Heart right ventricle (tissue), 16 donors: Measurements from ENCODE around the gene NEMF. TPM values are rescaled to one million over a fixed set of nuclear protein-coding genes. Genes with fewer than 3 reads are reported as not detected.
"Not testable (repeated sequence)": the region's sequence is repeated elsewhere in the genome, so short reads cannot be mapped to it uniquely, and the experiment has no call there.

Experiments used
- ATAC-seq, 8 donors: fragments of 200-7000 bp; cut with Tn5 transposase; one replicate each; pipeline ENCODE4 v1.9.1; 2020; ENCODE audit warnings: mild to moderate bottlenecking in 8 of 8, moderate library complexity in 8 of 8, moderate number of reproducible peaks in 1 of 8
- DNase-seq, 2 donors: peaks; one replicate each; pipeline ENCODE4 v3.0.0-alpha.2; 2020
- H3K27ac ChIP-seq, 10 donors: fragments of 200-600 bp; sonication (generic) in 2 of 10; one replicate each; pipeline versions ENCODE4 v1.5.0 to v1.8.0; 2020 to 2022; ENCODE audit warnings: mild to moderate bottlenecking in 3 of 10
- H3K27me3 ChIP-seq, 7 donors: fragments of 200-600 bp; one replicate each; pipeline ENCODE4 v1.8.0; 2021 to 2022; ENCODE audit warnings: mild to moderate bottlenecking in 2 of 7
- H3K36me3 ChIP-seq, 9 donors: fragments of 200-600 bp; sonication (generic) in 1 of 9; one replicate each; pipeline versions ENCODE4 v1.5.0 to v1.8.0; 2020 to 2022; ENCODE audit warnings: mild to moderate bottlenecking in 2 of 9
- H3K4me1 ChIP-seq, 9 donors: fragments of 200-600 bp; sonication (generic) in 1 of 9; one replicate each; pipeline versions ENCODE4 v1.5.0 to v1.8.0; 2020 to 2022; ENCODE audit warnings: mild to moderate bottlenecking in 4 of 9
- H3K4me3 ChIP-seq, 10 donors: fragments of 200-600 bp; sonication (generic) in 2 of 10; one replicate each; pipeline versions ENCODE4 v1.5.0 to v1.8.0; 2020 to 2022; ENCODE audit warnings: mild to moderate bottlenecking in 7 of 10, moderate library complexity in 2 of 10
- H3K9me3 ChIP-seq, 11 donors: fragments of 200-600 bp in 10 of 11; sonication (generic) in 2 of 11; one replicate each; pipeline versions ENCODE4 v1.5.0 to v1.8.0; 2013 to 2022; ENCODE audit warnings: mild to moderate bottlenecking in 2 of 11, control low read depth in 1 of 11, moderate library complexity in 1 of 11
- WGBS, 2 donors: extraction: QIAGEN DNeasy Blood & Tissue Kit; methylation state at CpG; one replicate each; pipeline ENCODE4 v1.1.7; 2013; ENCODE audit warnings: inconsistent platforms in 1 of 2; 5-methylcytosine and 5-hydroxymethylcytosine counted together
- intact Hi-C, 10 donors: fragments of 100-400 bp; cut with DNase I; formaldehyde crosslinking; loops; one replicate each; pipeline versions ENCODE4 v1.11.1 to v1.14.2; 2022
- polyA plus RNA-seq, 2 donors: library from polyadenylated mRNA; stranded (reverse); fragments of 200-250 nt; gene quantifications; one replicate each; pipeline ENCODE4 v1.2.3, GENCODE V29; 2013
- total RNA-seq, 10 donors: library from RNA; stranded (reverse); fragmentation: NEBNext Ultra II Directional in 3 of 10; extraction: Animal tissue kit (Norgen Biotek cat#: 25700) in 3 of 10; gene quantifications; one replicate each; pipeline versions ENCODE4 v1.2.1 to v1.2.4, GENCODE V29; 2021 to 2023
- TF ChIP-seq, protein P1 (sequence below), 9 donors: fragments of 200-600 bp; sonication (generic) in 2 of 9; IDR thresholded peaks; one replicate each; pipeline versions ENCODE4 v1.5.0 to v1.8.0; 2021 to 2022; ENCODE audit warnings: antibody characterized with exemption in 9 of 9, mild to moderate bottlenecking in 5 of 9, moderate library complexity in 1 of 9
- donor health status: Arrhythmogenic right ventricular cardiomyopathy.
- donor health status: ischemic (EF 13 %, LVEDD 7.1; RV severe dilation, severe dysfunction).
- donor health status: healthy with polysubstance abuse.
- donor health status: DM: no; HTN: yes; CAD: no.
- donor health status: DM: no; HTN: no; CAD: no.
- donor health status: ischemic (EF 25% LVEDD 6.9; RV normal size, moderate dysfunction).
- donor health status: ischemic (EF 25% LVEDD 5.7; RV mildly dilated, moderate dysfunction).
- donor health status: healthy.
- donor health status: DM: yes; HTN: yes; CAD: no.
- donor health status: Ischemic cardiomyopathy.
- donor health status: ischemic (EF 35%, LVEDD 5.7; RV mildly dilated, moderate dysfunction).
- donor health status: nonischemic (EF 11% LVEDD 7.7; RV severe dilation, severe dysfunction).
- donor health status: DM: yes; HTN: yes; CAD: no.
- donor health status: PGD.
- donor health status: ischemic (EF 29% LVEDD 5.4; RV normal size, mild dysfunction).
- donor health status: nonischemic (EF 23%, LVEDD 6.1; RV moderate dilation, normal function).

The NEMF gene
- total and polyA plus RNA-seq, 12 donors, result 18.0 to 67.4 (median 53.9) TPM

- 69 to 71% methylated on average over 1 of the region's 1 CpG for WGBS, 2 donors
- TF ChIP-seq, protein P1, sequence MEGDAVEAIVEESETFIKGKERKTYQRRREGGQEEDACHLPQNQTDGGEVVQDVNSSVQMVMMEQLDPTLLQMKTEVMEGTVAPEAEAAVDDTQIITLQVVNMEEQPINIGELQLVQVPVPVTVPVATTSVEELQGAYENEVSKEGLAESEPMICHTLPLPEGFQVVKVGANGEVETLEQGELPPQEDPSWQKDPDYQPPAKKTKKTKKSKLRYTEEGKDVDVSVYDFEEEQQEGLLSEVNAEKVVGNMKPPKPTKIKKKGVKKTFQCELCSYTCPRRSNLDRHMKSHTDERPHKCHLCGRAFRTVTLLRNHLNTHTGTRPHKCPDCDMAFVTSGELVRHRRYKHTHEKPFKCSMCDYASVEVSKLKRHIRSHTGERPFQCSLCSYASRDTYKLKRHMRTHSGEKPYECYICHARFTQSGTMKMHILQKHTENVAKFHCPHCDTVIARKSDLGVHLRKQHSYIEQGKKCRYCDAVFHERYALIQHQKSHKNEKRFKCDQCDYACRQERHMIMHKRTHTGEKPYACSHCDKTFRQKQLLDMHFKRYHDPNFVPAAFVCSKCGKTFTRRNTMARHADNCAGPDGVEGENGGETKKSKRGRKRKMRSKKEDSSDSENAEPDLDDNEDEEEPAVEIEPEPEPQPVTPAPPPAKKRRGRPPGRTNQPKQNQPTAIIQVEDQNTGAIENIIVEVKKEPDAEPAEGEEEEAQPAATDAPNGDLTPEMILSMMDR (IDR thresholded peaks at IDR 0.05), result no peak
- Histone ChIP-seq H3K4me3 (peak overlapping the region in 5 of 10 donors; percentile 85 to 97 (median 96)), H3K9me3 (no peaks in the 10 kb centered on the region), H3K36me3 (peaks cover 0 to 28% (median 5%) of the 10 kb centered on the region in 9 donors), H3K4me1 (peaks cover 3 to 54% (median 47%) of the 10 kb centered on the region in 9 donors), H3K27me3 (no peaks in the 10 kb centered on the region), H3K27ac (peak overlapping the region in 8 of 10 donors; percentile 1 to 100 (median 48))
- DNase-seq (no peak), ATAC-seq (no peak)
- intact Hi-C loops, result loop anchor here in 2 of 10 donors (10.0 kb wide), 1 partner anchor 107 kb away; no protein-coding TSS in a partner anchor
Measured at GRCh38 chr14:49897414-49897813, 44.8 kb upstream of the NEMF start.

DNA sequence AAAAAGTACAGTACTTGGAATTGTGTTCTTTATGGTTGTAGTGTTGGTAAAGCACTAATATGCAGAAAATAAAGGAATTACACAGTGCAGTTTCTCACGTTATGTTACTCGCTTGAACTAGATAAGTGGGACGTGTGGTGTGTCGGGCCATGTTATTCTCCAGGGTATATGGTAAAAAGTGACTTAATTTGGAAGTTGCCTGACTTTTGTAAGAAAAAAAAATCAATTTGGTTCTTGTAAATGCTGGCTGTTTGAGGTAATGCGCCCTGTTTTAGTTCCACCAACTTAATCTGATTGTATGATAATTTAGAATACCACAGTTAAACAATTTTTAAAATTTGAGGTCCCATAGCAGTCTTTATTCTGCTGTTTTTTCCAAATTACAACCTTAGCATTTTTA is 44.4 kb upstream of the NEMF start:
- Histone ChIP-seq H3K4me3 (peak overlapping the region in 7 of 10 donors; percentile 82 to 97 (median 95)), H3K27me3 (no peaks in the 10 kb centered on the region), H3K36me3 (peaks cover 0 to 28% (median 5%) of the 10 kb centered on the region in 9 donors), H3K4me1 (peaks cover 5 to 57% (median 51%) of the 10 kb centered on the region in 9 donors), H3K27ac (peak overlapping the region in 8 of 10 donors; percentile 1 to 100 (median 48)), H3K9me3 (no peaks in the 10 kb centered on the region)
- DNase-seq (no peak), ATAC-seq (no peak)
- 39 to 45% methylated on average over 5 of the region's 5 CpGs for WGBS, 2 donors
- intact Hi-C loops, result loop anchor here in 2 of 10 donors (10.0 kb wide), 1 partner anchor 108 kb away; no protein-coding TSS in a partner anchor
- TF ChIP-seq, protein P1 (IDR thresholded peaks at IDR 0.05), result no peak

DNA sequence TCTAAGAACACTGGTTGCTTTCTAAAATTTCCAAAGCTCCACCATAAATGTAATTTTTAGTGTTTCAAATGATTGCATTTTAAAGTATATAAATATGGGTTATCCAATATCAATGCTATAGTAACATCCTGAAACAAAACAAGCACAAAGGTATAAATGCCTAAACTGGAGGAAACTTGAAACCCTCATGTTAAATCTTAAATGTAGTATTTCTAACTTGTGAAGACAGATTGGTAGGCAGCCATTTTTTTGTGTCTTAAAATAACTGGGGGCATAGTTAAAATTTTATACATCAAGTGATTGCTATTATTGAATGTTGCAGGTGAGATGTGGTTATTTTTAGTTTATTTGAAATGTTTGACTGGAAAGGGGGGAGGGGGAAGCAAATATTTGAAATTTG is 43.7 kb upstream of the NEMF start:
- intact Hi-C loops, result loop anchor here in 2 of 10 donors (10.0 kb wide), 1 partner anchor 109 kb away; no protein-coding TSS in a partner anchor
- Histone ChIP-seq H3K4me3 (peak overlapping the region in 8 of 10 donors; percentile 82 to 97 (median 94)), H3K4me1 (peaks cover 7 to 64% (median 52%) of the 10 kb centered on the region in 9 donors), H3K27ac (peak overlapping the region in 6 of 10 donors; percentile 19 to 100 (median 61)), H3K36me3 (peaks cover 0 to 28% (median 5%) of the 10 kb centered on the region in 9 donors)
- not testable (repeated sequence) for H3K9me3 ChIP-seq, ATAC-seq, DNase-seq, H3K27me3 ChIP-seq

DNA sequence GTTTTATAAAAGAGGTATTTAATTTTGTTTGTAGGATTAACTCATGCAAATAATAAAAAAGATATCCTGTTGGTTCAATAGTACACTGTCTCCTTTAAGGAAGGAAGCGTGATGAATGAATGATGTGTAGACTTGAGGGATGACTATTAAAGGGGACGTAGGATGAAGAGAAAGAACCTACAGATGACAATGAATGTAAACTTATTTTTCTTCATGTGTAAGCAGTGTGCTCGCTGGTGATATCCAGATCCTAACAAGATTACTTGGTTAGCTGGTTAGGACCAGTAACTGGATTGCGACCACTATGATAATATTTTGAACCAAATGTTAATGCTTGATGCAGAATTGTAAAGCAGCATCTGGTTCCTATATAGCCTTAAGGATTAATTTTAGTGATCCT is 42.9 kb upstream of the NEMF start:
- H3K27ac ChIP-seq, result peak overlapping the region in 6 of 10 donors; percentile 11 to 100 (median 42)
- WGBS, 2 donors, result 38 to 41% methylated on average over 4 of the region's 4 CpGs
- TF ChIP-seq, protein P1 (IDR thresholded peaks at IDR 0.05), result no peak
- ATAC-seq (no peak), DNase-seq (no peak)
- H3K27me3 ChIP-seq, result no peaks in the 10 kb centered on the region
- H3K4me3 ChIP-seq, result peak overlapping the region in 9 of 10 donors; percentile 82 to 100 (median 95)
- no peaks in the 10 kb centered on the region for H3K9me3 ChIP-seq
- intact Hi-C loops, result loop anchor here in 2 of 10 donors (10.0 kb wide), 1 partner anchor 109 kb away; no protein-coding TSS in a partner anchor
- H3K4me1 ChIP-seq, result peaks cover 7 to 65% (median 52%) of the 10 kb centered on the region in 9 donors
- H3K36me3 ChIP-seq, result peaks cover 0 to 28% (median 5%) of the 10 kb centered on the region in 9 donors

DNA sequence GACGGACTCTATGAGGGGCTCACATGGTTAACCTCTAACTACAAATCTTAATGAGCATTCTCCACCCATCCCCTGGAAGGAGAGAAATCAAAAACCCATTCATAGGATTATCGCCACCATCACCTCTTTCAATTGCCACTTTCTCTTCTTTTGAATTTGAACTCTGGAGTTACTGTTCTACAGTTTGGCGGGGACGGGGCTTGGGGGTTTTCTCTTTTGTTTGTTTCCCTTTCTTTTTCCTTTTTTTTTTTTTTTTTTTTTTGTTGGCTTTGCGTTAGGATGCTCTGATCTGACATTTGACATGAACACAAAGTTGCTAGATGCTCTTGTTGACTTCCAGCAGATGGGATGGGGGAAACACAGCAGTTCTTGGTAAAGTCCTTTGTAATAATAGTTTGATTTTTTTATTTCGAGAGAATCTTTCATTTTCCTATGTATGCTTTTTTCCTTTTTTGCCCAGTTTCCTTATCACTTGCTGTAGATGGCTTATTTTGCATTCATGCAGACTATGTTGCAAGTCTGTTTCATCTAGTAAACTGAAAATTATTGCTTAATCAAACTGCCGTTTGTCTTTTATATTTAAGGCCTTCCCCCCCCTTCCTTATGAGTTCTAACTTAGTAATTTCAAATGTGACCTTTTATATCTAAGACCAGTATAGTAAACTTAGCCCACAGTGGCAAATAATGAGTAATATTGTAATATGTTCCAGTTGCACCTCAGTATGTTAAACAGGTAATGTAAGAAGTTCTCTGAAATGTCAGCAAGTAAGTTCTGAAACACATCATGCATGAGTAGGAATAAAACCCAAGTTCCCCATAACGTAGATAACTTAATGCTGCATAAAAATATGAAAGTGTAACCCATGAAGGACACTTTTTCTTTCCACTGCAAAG is 41.9 kb upstream of the NEMF start:
- H3K4me3 ChIP-seq, result peak overlapping the region; percentile 82 to 100 (median 94)
- not testable (repeated sequence) for DNase-seq, H3K9me3 ChIP-seq, H3K27me3 ChIP-seq, ATAC-seq
- peaks cover 7 to 57% (median 52%) of the 10 kb centered on the region in 9 donors for H3K4me1 ChIP-seq
- H3K36me3 ChIP-seq, result peaks cover 0 to 28% (median 5%) of the 10 kb centered on the region in 9 donors
- peak overlapping the region in 9 of 10 donors; percentile 98 to 100 (median 100) for H3K27ac ChIP-seq
- intact Hi-C loops, result loop anchor here in 8 of 10 donors (5.0 to 10.0 kb wide), 3 partner anchors 108 to 213 kb away; no protein-coding TSS in a partner anchor
- WGBS, 2 donors, result 6 to 9% methylated on average over 8 of the region's 8 CpGs
